HG03175 (cell line): ENCODE measurements around the gene SCUBE1.
"Not testable (repeated sequence)": the region's sequence is repeated elsewhere in the genome, so short reads cannot be mapped to it uniquely, and the experiment has no call there.

ENCODE experiments used
- ATAC-seq: cut with Tn5 transposase; IDR thresholded peaks from one replicate; pipeline ENCODE4 v1.9.1; 2021; ENCODE audit warnings: mild to moderate bottlenecking, moderate library complexity; ENCODE audit not compliant: unreplicated experiment

The SCUBE1 gene

DNA sequence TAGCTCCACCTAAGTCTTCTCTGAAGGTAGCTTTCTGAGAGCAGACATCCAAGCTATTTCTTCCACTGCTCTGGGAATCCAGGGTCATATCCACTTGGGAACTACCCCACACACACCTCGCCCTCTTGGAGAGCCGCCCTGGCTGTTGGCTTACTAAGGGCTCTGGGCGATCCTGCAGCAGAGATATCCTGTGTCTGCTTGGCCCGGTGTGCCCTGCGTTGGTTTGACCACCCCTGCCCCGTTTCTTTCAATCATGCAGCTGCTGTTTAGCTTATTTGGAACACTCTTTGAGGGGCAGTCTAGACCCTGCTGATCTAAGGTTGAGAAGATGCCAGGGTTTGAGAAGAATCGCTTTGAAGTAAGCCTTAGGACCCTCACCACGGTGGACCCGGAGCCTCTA lies 17.4 kb upstream of the SCUBE1 start:
- ATAC-seq = no peak

DNA sequence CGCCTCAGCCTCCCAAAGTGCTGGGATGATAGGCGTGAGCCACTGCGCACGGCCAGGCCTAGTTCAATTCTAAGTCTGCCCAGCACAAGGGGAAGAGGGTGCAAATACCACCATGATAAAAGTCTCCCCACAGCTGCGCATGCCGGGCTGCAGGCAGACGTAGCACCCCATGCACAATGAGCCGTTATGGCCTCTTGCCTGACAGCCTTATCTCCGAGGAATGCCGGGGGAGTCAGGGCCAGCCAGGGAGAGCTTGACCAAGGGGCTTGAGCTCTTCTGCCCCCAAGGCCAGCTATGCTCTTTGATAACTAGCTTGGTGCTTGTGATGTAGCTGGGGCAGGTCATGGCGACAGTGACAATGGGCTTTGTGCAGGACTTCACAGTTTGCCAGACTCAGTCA lies 13.7 kb upstream of the SCUBE1 start:
- no peak for ATAC-seq

DNA sequence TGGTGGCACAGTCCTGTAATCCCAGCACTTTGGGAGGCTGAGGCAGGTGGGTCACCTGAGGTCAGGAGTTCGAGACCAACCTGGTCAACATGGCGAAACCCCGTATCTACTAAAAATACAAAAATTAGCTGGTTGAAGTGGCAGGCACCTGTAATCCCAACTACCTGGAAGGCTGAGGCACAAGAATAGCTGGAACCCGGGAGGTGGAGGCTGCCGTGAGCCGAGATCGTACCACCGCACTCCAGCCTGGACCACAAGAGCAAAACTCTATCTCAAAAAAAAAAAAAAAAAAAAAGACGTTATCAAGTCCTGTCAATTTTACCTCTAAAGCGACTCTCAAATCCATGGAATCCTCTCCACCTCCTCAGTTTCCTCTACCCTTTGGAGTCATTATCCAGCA lies 12.5 kb upstream of the SCUBE1 start:
- ATAC-seq = not testable (repeated sequence)

DNA sequence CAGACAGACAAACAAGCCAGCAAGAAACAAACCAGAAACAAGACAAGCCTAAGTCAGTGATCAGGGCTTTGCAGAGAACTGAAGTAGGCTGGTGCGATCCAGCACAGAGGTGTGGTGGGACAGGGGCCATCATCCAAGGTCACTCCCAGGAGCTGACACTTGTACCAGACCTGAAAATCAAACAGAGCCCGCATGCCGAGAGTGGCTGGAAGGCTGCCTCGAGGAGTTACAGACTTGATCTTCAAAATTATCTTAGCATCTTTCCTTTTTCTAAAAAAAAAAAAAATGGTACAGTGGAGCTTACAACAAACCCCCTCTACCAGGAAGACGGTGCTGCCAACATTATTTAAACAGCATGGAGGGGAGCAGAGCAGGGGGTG lies 8.8 kb upstream of the SCUBE1 start:
- no peak for ATAC-seq

DNA sequence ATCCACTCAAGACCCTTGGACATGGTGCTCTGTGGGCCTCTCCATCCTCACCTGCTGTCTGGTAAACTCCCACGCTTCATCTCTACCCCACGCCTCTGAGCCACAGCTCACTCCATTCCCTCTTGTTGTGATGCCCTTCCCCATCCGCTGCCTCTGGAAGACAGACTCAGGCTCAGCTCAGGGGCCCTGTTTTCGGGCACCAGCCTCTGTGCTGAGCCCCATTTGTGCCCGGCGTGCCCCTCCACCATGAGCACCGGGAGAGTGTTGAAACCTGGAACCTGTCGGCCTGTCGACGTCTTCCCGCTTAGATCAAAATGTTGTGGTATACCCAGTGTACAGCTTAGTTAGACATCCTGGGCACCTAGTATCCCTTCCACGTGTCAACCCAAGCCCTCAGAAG lies 6.5 kb upstream of the SCUBE1 start:
- ATAC-seq = no peak

DNA sequence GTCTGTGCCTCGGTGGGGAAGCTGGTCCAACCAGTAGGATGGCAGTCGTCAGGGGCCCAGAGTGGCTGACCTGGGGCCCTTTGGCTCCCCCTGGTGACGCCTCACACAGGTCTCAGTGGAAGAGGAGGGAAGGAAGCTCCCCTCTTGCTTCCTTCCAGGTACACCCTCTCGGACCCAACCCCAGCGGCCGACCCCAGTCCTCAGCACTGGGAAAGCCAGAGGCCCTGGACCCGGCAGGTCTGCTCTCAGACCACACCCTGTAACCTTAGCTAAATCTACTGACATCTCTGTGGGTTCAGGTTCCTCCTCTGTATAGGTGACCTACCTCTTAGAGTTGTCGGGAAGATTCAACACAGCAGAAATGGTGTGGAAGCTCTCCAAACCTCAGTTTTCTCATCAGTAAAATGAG lies 3.4 kb upstream of the SCUBE1 start:
- no peak for ATAC-seq

DNA sequence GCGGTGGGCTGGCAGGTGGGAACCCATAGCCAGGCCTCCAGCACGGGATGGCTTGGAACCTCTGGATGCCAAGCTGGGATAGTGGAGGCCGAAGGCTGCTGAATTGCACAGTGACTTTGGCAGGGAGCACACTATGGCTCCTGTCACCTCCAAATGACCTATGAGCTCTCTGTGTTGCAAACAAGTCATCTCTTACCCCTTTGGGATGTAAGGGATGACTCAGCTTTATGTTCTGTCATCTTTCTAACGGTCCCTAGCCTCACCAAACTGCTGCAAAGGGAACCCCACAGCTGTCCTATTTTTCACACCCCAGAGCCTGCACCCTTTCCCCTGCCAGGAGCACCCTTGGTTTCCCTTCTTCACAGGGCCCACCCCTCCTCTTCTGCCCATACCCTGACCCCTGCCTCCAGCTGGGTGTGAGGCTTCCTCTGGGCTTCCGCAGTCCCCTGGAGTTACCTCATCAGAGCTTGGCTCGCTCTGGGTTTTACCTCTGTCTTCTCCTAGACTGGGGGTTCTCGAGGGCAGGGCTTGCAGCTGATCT lies 2.7 kb upstream of the SCUBE1 start:
- ATAC-seq = no peak

DNA sequence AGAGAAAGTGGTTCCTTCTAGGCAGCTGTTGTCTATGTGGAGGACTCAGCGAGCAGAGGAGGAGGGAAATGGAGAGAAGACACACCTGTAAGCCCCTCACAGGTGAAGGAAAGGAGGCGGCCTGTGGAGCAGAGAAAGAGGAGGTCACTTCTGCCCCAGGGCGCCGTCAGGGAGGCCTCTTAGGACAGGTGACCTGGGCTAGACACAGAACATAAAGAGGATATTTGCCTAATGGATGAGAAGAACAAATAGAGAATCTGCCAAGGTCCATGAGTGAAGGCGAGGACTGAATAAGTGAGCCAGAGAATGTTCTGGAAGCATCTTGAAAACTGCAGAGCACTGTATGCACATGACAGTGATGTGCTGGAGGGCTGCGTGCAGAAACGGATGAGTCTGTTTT lies 2.2 kb upstream of the SCUBE1 start:
- ATAC-seq = no peak

DNA sequence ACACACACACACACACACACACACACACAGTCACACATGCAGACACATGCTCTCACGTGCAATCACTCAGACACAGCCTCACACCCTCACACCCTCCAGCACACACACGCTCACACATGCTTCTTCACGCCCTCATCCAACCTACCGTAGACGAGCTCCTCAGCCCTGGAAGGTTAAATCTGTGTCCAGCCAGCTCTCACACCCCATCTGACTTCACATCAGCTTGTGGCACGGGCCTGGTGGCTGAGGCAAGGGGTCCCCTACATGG lies 1.3 kb upstream of the SCUBE1 start:
- no peak for ATAC-seq

DNA sequence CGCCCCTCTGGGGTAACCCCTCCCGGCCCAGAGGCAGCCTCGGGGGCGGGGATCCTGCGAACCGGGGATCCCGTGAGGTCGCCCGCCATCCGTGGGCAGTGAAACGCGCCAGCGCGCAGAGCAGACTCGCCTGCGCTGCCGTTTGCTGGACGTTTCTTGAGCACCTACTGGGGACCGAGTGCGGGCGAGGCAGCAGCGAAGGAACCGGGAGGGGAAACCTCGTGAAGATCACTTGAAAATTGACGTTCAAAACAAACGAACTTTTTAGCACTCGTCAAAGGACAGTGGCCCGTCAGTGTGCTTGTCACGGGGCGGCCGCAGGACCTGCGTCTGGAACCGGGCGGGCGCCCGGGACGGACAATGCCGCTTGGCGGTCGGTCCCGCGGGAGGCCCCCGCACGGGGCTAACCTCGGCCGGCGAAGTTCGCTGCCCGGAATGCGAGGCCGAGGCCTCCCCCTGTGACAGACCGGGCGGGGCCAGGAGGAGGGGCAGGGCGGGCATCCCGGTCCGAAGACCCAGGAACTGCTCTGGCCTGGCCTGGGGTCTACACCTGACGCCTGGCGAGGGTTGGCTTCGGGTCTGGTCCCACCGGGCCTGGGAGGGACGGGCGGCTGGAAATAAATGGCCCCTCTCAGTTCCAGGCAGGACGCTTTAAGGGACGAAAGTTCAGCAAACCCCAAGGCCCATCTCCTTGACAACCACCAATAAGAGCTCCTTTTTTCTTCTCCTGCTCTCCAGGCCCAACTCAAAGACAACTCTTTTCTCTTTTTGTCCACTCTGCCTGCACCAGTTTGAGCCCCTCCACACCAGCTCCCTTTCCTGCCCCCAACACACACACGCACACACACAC lies 723 bp upstream of the SCUBE1 start:
- ATAC-seq = no peak

DNA sequence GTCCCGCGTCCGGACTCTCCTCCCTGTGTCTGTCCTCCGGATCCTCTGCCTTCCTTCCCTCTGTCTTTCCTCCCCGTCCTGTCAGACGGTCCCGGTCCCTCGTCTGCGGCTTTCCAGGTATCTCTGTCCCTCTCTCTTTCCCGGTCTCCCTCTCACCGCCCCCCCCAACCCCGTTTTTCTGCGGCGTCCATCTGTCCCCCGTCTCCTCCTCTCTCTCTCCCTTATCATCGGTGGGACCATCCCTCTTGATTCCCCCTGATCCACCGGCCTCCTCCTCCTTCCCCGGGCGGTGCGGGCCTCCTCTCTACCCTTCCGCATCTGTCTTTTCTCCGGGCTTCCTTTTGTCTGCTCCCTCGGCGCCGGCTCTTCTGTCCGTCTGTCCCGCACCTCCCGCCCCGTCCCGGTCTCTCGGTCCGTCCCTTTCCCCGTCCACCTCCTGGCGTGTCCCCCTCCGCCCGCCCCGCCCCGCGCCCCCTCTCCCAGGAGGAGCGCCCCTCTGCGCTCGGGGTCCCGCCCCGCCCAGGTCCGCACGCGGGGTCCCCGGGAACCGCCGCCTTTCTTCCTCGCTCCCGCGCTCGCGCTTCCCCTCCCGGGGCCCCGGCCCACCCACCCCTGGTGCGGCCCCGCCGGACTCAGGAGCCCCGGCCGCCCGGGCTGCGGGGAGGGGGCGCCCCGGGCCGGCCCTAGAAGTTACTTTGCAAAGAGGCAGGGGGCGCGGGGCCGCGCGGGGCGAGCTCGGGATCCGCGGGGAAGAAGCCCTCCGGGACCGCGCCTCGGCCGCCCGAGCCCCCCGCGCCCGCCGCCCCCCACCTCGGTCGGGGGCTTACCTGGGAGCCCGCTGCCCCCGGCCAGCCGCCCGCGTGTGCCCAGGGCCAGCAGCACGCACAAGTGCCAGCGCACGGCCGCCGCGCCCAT lies 568 bp downstream of the SCUBE1 start:
- ATAC-seq = no peak

DNA sequence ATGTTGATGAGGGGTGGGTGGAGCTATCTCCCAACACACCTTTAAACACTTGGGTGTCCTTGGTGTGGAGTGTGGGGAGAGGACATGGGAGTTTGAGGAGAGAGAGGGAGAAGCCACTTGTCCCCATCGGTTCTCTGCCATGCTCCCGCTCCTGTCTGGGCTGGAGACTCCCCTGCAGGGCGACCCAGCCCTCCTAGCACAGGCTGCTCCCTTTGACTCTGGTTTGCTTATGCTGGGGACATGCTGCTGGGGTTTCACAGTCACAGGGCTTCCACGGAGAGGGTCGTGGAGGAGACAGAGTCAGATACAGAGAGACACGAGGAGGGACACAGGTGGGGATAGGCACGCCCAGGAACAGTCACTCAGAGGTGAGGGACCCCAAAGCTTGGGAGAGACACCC lies 1.6 kb downstream of the SCUBE1 start:
- no peak for ATAC-seq

DNA sequence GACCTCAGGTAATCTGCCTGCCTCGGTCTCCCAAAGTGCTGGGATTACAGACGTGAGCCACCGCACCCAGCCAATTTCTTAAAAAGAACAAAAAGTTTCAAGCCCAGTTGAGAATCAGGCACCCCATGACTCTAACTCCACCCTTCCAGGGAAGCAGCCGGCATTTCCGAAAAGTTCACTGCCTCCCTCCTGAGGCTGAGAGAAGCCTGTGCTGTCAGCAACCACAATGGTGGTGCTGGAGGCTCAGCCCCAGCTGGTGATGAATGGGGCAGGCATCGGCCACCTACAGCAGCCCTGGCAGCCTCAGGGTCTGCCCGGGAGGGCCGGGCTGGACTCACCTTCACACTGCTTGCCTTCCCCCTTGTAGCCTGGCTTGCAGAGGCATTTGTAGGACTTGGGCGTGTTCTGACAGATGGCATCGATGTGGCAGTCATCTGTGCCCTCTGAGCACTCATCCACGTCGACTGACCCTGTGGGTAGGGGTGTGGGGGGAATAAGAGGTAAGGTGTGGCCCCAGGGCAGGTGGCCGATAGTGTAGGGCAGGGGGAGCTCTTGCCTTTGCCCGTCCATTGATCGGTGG lies 4.3 kb downstream of the SCUBE1 start:
- no peak for ATAC-seq

DNA sequence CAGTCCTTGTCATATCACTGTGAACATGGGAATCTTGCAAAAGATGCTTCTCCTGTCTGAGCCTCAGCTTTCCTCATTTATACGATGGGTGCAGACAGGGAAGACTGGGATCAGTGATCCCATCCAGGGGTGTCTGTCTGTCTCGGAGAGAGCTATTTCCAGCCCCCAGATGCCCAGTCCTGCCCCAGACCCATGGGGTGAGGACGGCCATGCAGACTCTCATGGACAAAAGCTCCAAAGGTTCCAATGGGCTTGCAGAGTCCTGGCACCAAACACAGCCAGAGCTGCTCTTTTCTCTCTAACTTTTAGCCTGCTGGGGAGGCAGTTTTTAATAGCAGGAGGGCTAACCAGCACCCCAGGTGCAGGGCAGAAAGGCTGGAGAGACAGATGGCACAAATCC lies 5.2 kb downstream of the SCUBE1 start:
- ATAC-seq = no peak

DNA sequence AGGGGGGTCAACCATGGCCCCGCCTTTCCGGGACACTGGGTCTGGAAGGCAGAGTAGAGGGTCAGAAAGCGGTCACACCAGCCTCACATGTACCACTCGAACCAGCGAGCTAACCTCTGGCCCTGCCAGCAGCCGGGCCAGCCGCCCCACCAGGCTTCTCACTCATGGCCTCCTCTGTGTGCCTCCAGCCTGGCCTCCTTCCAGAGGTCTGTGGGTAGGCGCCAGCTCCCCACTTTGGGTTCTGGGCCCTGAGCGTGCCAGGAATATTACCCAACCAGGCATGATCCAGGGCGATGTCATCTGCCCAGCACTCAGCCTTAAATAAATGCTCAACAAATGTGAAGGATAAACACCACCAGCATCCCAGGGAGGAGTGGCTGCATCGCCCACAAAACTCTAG lies 5.8 kb downstream of the SCUBE1 start:
- no peak for ATAC-seq

DNA sequence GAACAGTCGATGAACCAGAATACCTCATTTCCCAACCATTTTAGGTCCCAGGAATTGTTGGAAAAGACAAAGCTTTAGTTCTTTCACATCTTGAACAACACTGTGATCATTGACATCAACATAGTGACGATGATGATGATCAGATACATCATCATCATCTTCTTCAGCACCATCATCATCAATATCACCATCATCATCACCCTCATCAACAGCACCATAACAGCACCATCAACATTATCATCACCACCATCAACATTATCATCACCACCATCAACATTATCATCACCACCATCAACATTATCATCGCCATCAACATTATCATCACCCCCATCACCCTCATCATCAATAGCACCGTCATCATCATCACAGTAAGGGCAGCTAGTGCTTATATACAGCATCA lies 8.8 kb downstream of the SCUBE1 start:
- no peak for ATAC-seq

DNA sequence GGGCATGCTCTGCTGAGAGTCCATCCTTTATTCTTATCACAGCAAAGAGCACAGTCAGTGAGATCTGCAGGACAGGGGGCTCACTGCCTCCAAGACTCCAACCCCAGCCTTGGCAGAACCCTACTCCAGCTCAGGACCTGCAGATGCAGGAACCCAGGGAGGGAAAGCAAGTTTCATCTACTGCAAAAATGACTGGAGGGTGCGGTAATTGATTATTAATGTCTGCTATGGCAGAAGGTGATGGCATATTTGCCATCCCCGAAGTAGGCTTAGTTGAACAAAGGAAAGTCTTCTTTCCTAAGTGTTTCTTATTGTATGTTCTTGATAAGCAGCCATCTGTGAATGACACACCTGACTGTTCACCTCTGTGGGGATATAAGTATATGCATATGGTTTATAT lies 9.2 kb downstream of the SCUBE1 start:
- ATAC-seq = no peak

DNA sequence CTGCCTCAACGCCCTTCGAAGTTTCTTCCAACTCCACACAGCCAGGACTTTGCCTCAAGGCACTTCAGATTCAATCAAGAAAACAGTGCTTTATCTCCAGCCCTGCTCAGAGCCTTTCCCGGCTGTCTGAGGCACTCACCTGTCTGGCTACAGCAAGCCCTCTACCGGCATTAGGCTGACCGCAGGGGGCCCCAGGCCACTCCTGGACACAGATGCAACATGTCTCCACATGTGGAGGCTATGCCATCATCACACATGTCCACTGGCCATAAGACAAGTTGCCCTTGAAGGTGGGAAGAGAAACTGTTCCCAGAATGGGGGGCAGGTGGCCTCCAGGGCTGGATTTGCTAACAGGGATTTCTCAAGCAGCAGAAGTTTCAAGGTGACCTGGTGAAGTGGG lies 10.0 kb downstream of the SCUBE1 start:
- no peak for ATAC-seq

DNA sequence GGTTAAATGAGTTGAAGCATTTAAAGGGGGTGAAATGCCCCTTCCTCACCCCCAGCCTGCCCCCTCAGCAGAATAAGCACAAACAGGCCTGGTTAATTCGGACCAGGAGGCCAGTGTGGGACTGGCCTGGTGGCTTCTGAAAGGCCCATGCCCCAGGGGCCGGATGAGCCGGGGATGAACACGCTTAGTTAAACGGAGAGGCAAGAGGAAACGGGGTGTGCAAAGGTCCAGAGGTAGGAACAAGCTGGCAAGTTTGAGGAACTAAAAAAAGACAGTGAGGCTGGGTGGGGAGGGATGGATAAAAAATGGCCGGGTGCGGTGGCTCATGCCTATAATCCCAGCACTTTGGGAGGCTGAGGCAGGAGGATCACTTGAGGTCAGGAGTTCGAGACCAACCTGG lies 11.5 kb downstream of the SCUBE1 start:
- ATAC-seq = no peak

DNA sequence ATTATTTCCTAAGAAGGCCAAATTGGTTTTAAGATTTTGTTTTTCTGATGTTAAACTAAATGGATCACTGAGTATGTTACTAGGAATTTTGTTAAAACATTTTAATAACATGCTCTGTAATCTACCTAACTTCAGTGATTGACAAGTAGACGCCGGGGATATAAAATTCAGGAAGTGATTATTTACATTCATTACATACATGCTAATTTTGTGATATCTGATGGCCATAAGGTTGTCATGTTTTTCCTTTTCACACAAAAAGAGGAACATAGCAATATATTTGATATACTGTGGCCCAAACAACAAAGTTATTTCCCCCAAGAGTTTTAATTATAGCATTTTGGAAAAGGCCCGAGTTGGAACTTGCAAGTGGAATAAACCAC lies 12.1 kb downstream of the SCUBE1 start:
- ATAC-seq = no peak

DNA sequence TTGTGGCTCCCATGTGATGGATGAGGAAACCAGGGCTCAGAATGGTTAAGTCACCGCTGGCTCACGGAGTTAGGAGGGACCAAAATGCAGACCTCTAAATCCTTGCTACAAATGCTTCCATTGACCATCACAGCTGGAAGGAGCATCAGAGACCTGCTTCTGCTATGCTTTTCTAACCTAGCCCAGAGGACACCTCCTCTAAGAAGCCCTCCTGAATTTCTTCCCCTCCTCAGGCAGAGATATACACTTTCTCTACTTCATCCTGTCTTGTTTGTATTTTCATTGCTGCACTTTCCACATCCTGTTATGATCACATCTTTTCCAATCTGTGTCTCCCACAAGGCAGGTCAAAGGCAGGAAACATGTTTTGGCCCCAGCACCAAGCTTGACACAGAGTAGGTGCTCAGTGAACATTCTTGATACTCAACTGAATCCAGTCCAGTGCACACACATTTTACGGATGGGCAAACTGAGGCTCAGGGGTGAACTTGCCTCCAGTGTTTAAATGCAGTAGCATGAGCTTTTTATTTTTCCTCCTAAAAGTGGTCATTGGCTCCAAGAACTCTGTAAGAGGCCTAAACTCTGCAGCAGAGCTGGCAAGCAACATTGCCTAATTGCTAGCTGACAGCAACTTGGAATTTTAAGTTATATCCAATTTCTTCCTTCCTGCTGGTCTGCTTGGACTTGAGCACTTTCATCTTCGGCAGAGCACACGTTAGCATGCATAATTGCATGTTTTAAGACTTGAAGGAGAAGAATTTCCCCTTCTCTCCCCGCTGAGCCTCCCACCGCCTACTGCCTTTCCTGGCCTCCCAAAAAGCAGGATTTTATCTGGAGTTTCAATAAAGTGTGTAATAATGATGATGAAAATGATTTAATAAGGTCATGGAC lies 12.7 kb downstream of the SCUBE1 start:
- no peak for ATAC-seq
